Common myeloid progenitor, CD34-positive (primary cell): ENCODE results near the gene RAPGEF4.

Source experiments
- CTCF ChIA-PET: fragments of 350-600 bp; sonication (Branson Sonifier 250); formaldehyde crosslinking; loops from one replicate; lab custom pipeline; 2021; ENCODE audit warnings: antibody characterized with exemption; lab: Charles Lee
- POLR2A ChIA-PET: fragments of 350-600 bp; sonication (Branson Sonifier 250); formaldehyde crosslinking; loops from one replicate; lab custom pipeline; 2021; ENCODE audit warnings: antibody characterized with exemption; lab: Charles Lee
- DNase-seq, 3 donors: peaks; one replicate each; pipeline versions ENCODE4 v3.0.0 to v3.0.0-alpha.2; 2013
- H3K27ac ChIP-seq, 2 experiments: 1 replicate in 1 of 2; 2 replicates in 1 of 2; pipeline ENCODE4 v1.7.0; 2013; ENCODE audit warnings: inconsistent platforms in 2 of 2, low read length in 2 of 2, mild to moderate bottlenecking in 2 of 2, low read depth in 1 of 2, moderate library complexity in 1 of 2; ENCODE audit not compliant: severe bottlenecking in 2 of 2, insufficient read depth in 1 of 2, poor library complexity in 1 of 2
- H3K27me3 ChIP-seq, 5 experiments: replicated peaks in 2 of 5; 1 replicate in 3 of 5; 2 replicates in 2 of 5; pipeline versions ENCODE4 v1.6.1 to v1.7.0; 2013; ENCODE audit warnings: low read length in 4 of 5, mild to moderate bottlenecking in 2 of 5, moderate library complexity in 2 of 5, inconsistent platforms in 1 of 5; ENCODE audit not compliant: insufficient read depth in 5 of 5, control insufficient read depth in 4 of 5
- H3K36me3 ChIP-seq, 4 experiments: 1 replicate in 2 of 4; 2 replicates in 2 of 4; pipeline versions ENCODE4 v1.6.1 to v1.7.0; 2013; ENCODE audit warnings: low read length in 3 of 4, control low read depth in 1 of 4, mild to moderate bottlenecking in 1 of 4; ENCODE audit not compliant: control insufficient read depth in 4 of 4, insufficient read depth in 4 of 4
- H3K4me1 ChIP-seq, 4 experiments: 1 replicate in 3 of 4; 2 replicates in 1 of 4; pipeline versions ENCODE4 v1.6.1 to v1.7.1; 2013; ENCODE audit warnings: low read length in 3 of 4, mild to moderate bottlenecking in 3 of 4, control low read depth in 1 of 4, inconsistent platforms in 1 of 4, moderate library complexity in 1 of 4; ENCODE audit not compliant: control insufficient read depth in 4 of 4, insufficient read depth in 4 of 4; ENCODE audit errors: control extremely low read depth in 1 of 4
- H3K4me3 ChIP-seq, 7 experiments: 1 replicate in 4 of 7; 2 replicates in 3 of 7; pipeline versions ENCODE4 v1.5.1 to v1.7.0; 2013; ENCODE audit warnings: mild to moderate bottlenecking in 7 of 7, low read length in 6 of 7, moderate library complexity in 6 of 7, inconsistent platforms in 2 of 7, low read depth in 2 of 7, control low read depth in 1 of 7; ENCODE audit not compliant: insufficient read depth in 4 of 7, control insufficient read depth in 1 of 7; ENCODE audit errors: extremely low read depth in 1 of 7
- H3K9me3 ChIP-seq, 5 experiments: 1 replicate in 4 of 5; 2 replicates in 1 of 5; pipeline versions ENCODE4 v1.6.1 to v1.7.1; 2013; ENCODE audit warnings: low read length in 4 of 5, mild to moderate bottlenecking in 2 of 5, inconsistent platforms in 1 of 5, low read depth in 1 of 5, moderate library complexity in 1 of 5; ENCODE audit not compliant: control insufficient read depth in 4 of 5, insufficient read depth in 2 of 5; ENCODE audit errors: control extremely low read depth in 1 of 5
- WGBS: methylation state at CpG from one replicate; pipeline ENCODE4 v1.1.5; 2013; ENCODE audit not compliant: insufficient coverage; 5-methylcytosine and 5-hydroxymethylcytosine counted together

RAPGEF4 gene

DNA sequence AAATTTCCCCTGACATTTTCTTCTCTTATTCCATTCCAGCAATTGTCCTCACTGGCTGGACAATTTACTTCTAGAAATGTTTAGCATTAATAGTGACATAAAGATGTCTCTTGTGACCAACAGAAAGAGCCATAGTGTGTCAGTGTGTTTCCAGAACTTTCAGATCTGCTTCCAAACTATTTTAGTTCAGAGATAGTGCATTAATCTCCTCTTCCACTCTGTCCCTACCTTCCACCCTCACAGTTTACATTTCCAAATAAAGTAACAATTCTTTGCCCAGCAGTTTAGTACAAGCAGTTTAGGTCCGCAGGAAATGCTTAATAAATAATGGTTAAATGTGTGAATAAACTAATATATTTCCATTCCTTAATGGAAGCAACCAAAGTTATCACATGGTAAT lies 24.5 kb upstream of the RAPGEF4 start:
- Histone ChIP-seq H3K4me3 (no peak overlapping the region), H3K27me3 (peaks cover 0 to 57% (median 17%) of the 10 kb centered on the region in 5 experiments), H3K9me3 (no peaks in the 10 kb centered on the region), H3K27ac (no peak overlapping the region), H3K4me1 (no peaks in the 10 kb centered on the region), H3K36me3 (no peaks in the 10 kb centered on the region)
- no CpG with 5 or more reads among the region's 1 CpG for WGBS
- DNase-seq: no peak
- CTCF ChIA-PET: interaction anchor here (0.6 to 3.1 kb wide), 14 partner anchors 8 to 604 kb away, joined by 3 to 23 read pairs (median 3); no protein-coding TSS in a partner anchor
- POLR2A ChIA-PET: no interaction called here

- WGBS: 87% methylated on average over 12 of the region's 13 CpGs
- Histone ChIP-seq H3K27me3 (peaks cover 0 to 46% (median 12%) of the 10 kb centered on the region in 5 experiments), H3K27ac (no peak overlapping the region), H3K36me3 (no peaks in the 10 kb centered on the region), H3K4me1 (no peaks in the 10 kb centered on the region), H3K4me3 (no peak overlapping the region), H3K9me3 (no peaks in the 10 kb centered on the region)
- no peak for DNase-seq
- CTCF ChIA-PET: interaction anchor here (1.1 to 2.3 kb wide), 2 partner anchors 116 to 120 kb away, joined by 3 to 10 read pairs; no protein-coding TSS in a partner anchor
- POLR2A ChIA-PET: no interaction called here
Measured at GRCh38 chr2:172712251-172712650, 23.4 kb upstream of the RAPGEF4 start.

GRCh38 chr2:172713365-172713875 lies 22.2 kb upstream of the RAPGEF4 start:
- Histone ChIP-seq H3K27me3 (peaks cover 0 to 36% (median 7%) of the 10 kb centered on the region in 5 experiments), H3K9me3 (no peaks in the 10 kb centered on the region), H3K36me3 (no peaks in the 10 kb centered on the region), H3K4me1 (no peaks in the 10 kb centered on the region), H3K4me3 (no peak overlapping the region), H3K27ac (no peak overlapping the region)
- ChIA-PET CTCF (interaction anchor here (1.0 to 2.3 kb wide), 3 partner anchors 9 to 121 kb away, joined by 3 to 10 read pairs (median 3); no protein-coding TSS in a partner anchor), POLR2A (no interaction called here)
- no peak for DNase-seq
- WGBS: 94% methylated on average over 16 of the region's 16 CpGs

DNA sequence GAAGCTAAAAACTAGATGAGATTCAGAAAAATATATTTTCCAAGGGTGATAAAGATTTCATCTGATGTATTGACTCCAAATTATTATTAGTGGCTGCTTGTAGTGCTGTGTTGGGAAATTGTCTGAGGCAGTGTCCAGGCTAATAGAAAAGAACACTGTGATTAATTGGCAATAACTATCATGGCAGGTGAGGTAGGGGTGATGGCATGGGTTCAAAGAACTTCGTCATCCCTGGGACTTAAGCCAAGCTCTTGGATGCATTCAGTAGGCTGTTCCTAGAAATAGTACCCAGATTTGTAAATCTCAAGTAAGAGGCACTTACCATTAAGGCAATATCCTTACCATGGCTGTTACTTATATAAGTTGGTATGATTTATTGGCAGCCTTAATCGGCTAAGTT lies 13.2 kb upstream of the RAPGEF4 start:
- no peak for DNase-seq
- H3K27me3 ChIP-seq: no peaks in the 10 kb centered on the region
- no peaks in the 10 kb centered on the region for H3K36me3 ChIP-seq
- 100% methylated on average over 1 of the region's 2 CpGs for WGBS
- ChIA-PET CTCF (interaction anchor here (1.1 kb wide), 2 partner anchors 12 to 16 kb away, joined by 4 read pairs; no protein-coding TSS in a partner anchor), POLR2A (no interaction called here)
- H3K9me3 ChIP-seq: peaks cover 0 to 11% (median 0%) of the 10 kb centered on the region in 5 experiments
- peaks cover 3 to 16% (median 9%) of the 10 kb centered on the region in 4 experiments for H3K4me1 ChIP-seq
- H3K4me3 ChIP-seq: no peak overlapping the region
- no peak overlapping the region for H3K27ac ChIP-seq

- no peaks in the 10 kb centered on the region for H3K27me3 ChIP-seq
- no peak overlapping the region for H3K4me3 ChIP-seq
- no peak overlapping the region for H3K27ac ChIP-seq
- H3K4me1 ChIP-seq: peaks cover 3 to 16% (median 9%) of the 10 kb centered on the region in 4 experiments
- H3K36me3 ChIP-seq: no peaks in the 10 kb centered on the region
- peaks cover 0 to 11% (median 0%) of the 10 kb centered on the region in 5 experiments for H3K9me3 ChIP-seq
- CTCF ChIA-PET: interaction anchor here (1.1 kb wide), 2 partner anchors 13 to 16 kb away, joined by 4 read pairs; no protein-coding TSS in a partner anchor
- peak in 2 of 3 donors; percentile 50 to 70 for DNase-seq
- POLR2A ChIA-PET: no interaction called here
Measured at GRCh38 chr2:172723286-172723685, 12.4 kb upstream of the RAPGEF4 start.

DNA sequence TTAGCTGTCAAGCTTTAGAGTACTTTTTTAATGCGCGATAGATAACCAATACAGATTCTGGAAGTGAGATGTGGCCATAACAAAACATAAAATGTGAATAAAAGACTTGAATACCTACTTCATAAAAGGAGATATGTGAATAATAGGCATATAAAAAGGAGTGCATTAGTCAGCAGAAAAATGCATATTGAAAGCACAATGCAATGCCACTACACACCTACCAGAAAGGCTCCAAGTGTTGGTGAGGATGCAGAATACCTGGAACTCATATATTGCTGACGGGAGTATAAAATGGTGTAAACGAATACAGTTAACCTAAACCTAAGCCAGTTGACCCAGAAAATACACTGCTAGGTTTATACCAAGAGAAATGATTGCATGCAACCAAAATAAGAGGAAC lies 10.9 kb upstream of the RAPGEF4 start:
- ChIA-PET POLR2A (no interaction called here), CTCF (interaction anchor here (0.9 kb wide), 1 partner anchor 15 kb away, joined by 3 read pairs; no protein-coding TSS in a partner anchor)
- Histone ChIP-seq H3K9me3 (peaks cover 0 to 3% (median 0%) of the 10 kb centered on the region in 5 experiments), H3K4me3 (no peak overlapping the region), H3K4me1 (peaks cover 3 to 16% (median 9%) of the 10 kb centered on the region in 4 experiments), H3K36me3 (no peaks in the 10 kb centered on the region), H3K27ac (no peak overlapping the region), H3K27me3 (peaks cover 0 to 2% (median 0%) of the 10 kb centered on the region in 5 experiments)
- no peak for DNase-seq
- WGBS: no CpG with 5 or more reads among the region's 4 CpGs

DNA sequence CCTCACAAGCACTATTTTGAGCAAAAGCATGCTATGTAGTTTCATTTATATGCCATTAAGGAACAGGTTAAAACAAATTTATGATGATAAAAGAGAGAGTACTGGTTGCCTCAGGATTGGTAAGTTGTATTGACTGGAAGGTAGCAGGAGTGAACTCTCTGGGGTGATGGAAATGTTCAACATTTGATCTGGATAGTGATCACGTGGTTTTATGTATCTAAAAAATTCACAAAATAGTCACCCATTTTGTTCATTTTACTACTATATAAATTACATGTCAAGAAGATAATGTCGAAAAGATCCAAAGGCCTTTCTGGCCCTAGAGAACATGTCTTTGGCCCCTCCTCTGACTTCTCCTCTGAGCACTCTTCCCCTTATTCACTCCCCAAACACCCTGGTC lies 10.4 kb upstream of the RAPGEF4 start:
- Histone ChIP-seq H3K27ac (no peak overlapping the region), H3K27me3 (peaks cover 0 to 2% (median 0%) of the 10 kb centered on the region in 5 experiments), H3K4me1 (peaks cover 3 to 16% (median 9%) of the 10 kb centered on the region in 4 experiments), H3K9me3 (peaks cover 0 to 1% (median 0%) of the 10 kb centered on the region in 5 experiments), H3K36me3 (no peaks in the 10 kb centered on the region), H3K4me3 (no peak overlapping the region)
- POLR2A ChIA-PET: no interaction called here
- 100% methylated on average over 1 of the region's 2 CpGs for WGBS
- no peak for DNase-seq
- CTCF ChIA-PET: no interaction called here
